AG04450 (cell line): ENCODE data around the gene VRK3. TPM values are rescaled to one million over a fixed set of nuclear protein-coding genes. Genes with fewer than 3 reads are reported as not detected.
A peak's percentile ranks its signal among the peaks of the same experiment; 100 is the strongest.

Source experiments
- CTCF ChIA-PET: fragments of 300-600, 350-600 bp; formaldehyde crosslinking; extraction: SDS; loops from one replicate; lab custom pipeline; 2022; ENCODE audit warnings: antibody characterized with exemption, inconsistent platforms; lab: Charles Lee
- POLR2A ChIA-PET: fragments of 350-600 bp; formaldehyde crosslinking; extraction: SDS; loops from one replicate; lab custom pipeline; 2021; ENCODE audit warnings: antibody characterized with exemption, inconsistent platforms; lab: Yijun Ruan, JAX
- DNase-seq: peaks from one replicate; pipeline ENCODE4 v3.0.0-alpha.2; 2011; ENCODE audit warnings: low read depth, low spot score
- H3K27ac ChIP-seq: one replicate; pipeline ENCODE4 v1.5.1; 2012; ENCODE audit warnings: low read depth, low read length, control low read depth
- H3K27me3 ChIP-seq: one replicate; pipeline ENCODE4 v1.6.0; 2012; ENCODE audit warnings: low read length; ENCODE audit not compliant: control insufficient read depth, insufficient read depth
- H3K4me3 ChIP-seq: 2 replicates; pipeline ENCODE4 v1.5.1; 2011; ENCODE audit warnings: mild to moderate bottlenecking, low read depth, low read length, control low read depth
- H3K9me3 ChIP-seq: 2 replicates; pipeline ENCODE4 v1.5.1; 2012; ENCODE audit warnings: low read length; ENCODE audit not compliant: control insufficient read depth, insufficient read depth
- CTCF ChIP-seq: IDR thresholded peaks from 2 replicates; pipeline ENCODE4 v1.5.1; 2011; ENCODE audit warnings: low read depth, low read length, control low read depth, inconsistent platforms
- polyA plus RNA-seq: library from polyadenylated mRNA; depleted of rRNA; stranded (reverse); fragments of >200 nt; gene quantifications from 2 replicates; pipeline ENCODE4 v1.2.3, GENCODE V29; 2011

Gene VRK3
- polyA plus RNA-seq, 1 experiment: 22.5 TPM

- H3K27me3 ChIP-seq: no peaks in the 10 kb centered on the region
- TF ChIP-seq CTCF: no peak
- no peak for DNase-seq
- POLR2A ChIA-PET: no interaction called here
- no peak overlapping the region for H3K27ac ChIP-seq
- H3K9me3 ChIP-seq: peaks cover 5% of the 10 kb centered on the region; the same call in 1 of the 2 replicates
- H3K4me3 ChIP-seq: no peak overlapping the region
- CTCF ChIA-PET: no interaction called here
Measured at GRCh38 chr19:49932041-49932451, 93.1 kb downstream of the VRK3 start.

GRCh38 chr19:49931293-49932040, 93.7 kb downstream of the VRK3 start:
- H3K27ac ChIP-seq: no peak overlapping the region
- ChIA-PET POLR2A (no interaction called here), CTCF (no interaction called here)
- no peak for DNase-seq
- H3K27me3 ChIP-seq: no peaks in the 10 kb centered on the region
- peaks cover 5% of the 10 kb centered on the region; the same call in 1 of the 2 replicates for H3K9me3 ChIP-seq
- H3K4me3 ChIP-seq: no peak overlapping the region
- TF ChIP-seq CTCF: no peak

GRCh38 chr19:49930483-49931011, 94.6 kb downstream of the VRK3 start:
- no peak for TF ChIP-seq CTCF
- Histone ChIP-seq H3K27ac (peak overlapping the region; percentile 21), H3K27me3 (no peaks in the 10 kb centered on the region), H3K9me3 (peaks cover 5% of the 10 kb centered on the region; the same call in 1 of the 2 replicates), H3K4me3 (peak overlapping the region; percentile 94; the same call in 1 of the 2 replicates)
- POLR2A ChIA-PET: interaction anchor here (0.8 to 1.7 kb wide), 3 partner anchors 54 to 1437 kb away, joined by 3 to 9 read pairs (median 6); partner anchors contain the start of gene AKT1S1
- CTCF ChIA-PET: interaction anchor here (1.0 kb wide), 1 partner anchor 739 kb away, joined by 3 read pairs; no protein-coding TSS in a partner anchor
- DNase-seq: no peak

GRCh38 chr19:49929611-49930482, 95.3 kb downstream of the VRK3 start:
- ChIA-PET CTCF (interaction anchor here (0.6 to 1.5 kb wide), 3 partner anchors 8 to 740 kb away, joined by 3 to 5 read pairs (median 4); partner anchors contain the start of gene KCNC3), POLR2A (interaction anchor here (0.7 to 1.7 kb wide), 6 partner anchors 31 to 1438 kb away, joined by 3 to 9 read pairs (median 6); partner anchors contain the start of gene AKT1S1)
- no peak for TF ChIP-seq CTCF
- Histone ChIP-seq H3K27ac (peak overlapping the region; percentile 87), H3K27me3 (no peaks in the 10 kb centered on the region), H3K4me3 (peak overlapping the region; percentile 94), H3K9me3 (peaks cover 5% of the 10 kb centered on the region; the same call in 1 of the 2 replicates)
- DNase-seq: peak; percentile 93
